Epithelial cell of esophagus (primary cell): Measurements from ENCODE around the gene NUDT16L1.

Source experiments
- DNase-seq: peaks from one replicate; pipeline ENCODE4 v3.0.0; 2010; ENCODE audit warnings: low read depth
- H3K4me3 ChIP-seq: 2 replicates; pipeline ENCODE4 v1.5.1; 2011; ENCODE audit warnings: mild to moderate bottlenecking, low read length, control low read depth
- TF ChIP-seq, protein P1 (sequence below): IDR thresholded peaks from 2 replicates; pipeline ENCODE4 v1.5.1; 2011; ENCODE audit warnings: low read depth, mild to moderate bottlenecking, low read length, control low read depth, inconsistent platforms; ENCODE audit not compliant: insufficient read depth; ENCODE audit errors: missing control alignments

The NUDT16L1 gene

DNA sequence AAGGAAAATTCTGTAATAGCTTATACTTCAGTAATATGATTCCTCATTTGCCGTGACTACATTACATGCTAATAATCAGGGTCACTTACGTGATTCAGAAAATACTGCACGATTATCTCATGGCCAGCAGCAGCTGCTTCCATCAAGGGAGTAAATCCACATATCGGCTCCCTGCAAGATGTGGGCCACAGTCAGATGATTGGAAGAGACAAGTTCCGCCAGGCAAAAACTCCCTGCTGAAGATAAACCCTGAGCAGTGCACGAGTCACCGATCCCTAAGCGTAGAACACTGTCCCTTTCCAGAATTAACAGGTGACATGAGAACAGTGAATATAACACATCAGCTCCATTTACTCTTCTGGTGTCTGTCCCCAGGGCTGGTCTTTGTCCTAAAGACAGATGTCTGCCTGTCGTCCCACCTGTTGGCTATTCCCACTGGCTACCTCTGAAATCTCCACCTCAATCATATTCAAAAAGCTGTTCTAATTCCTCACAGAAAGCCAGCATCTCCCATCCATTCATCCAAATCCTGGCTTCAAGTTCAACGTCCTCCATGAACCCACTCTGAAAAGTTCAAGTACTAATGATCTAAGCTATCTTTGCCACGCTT, 31.4 kb downstream of the NUDT16L1 start:
- TF ChIP-seq, protein P1, sequence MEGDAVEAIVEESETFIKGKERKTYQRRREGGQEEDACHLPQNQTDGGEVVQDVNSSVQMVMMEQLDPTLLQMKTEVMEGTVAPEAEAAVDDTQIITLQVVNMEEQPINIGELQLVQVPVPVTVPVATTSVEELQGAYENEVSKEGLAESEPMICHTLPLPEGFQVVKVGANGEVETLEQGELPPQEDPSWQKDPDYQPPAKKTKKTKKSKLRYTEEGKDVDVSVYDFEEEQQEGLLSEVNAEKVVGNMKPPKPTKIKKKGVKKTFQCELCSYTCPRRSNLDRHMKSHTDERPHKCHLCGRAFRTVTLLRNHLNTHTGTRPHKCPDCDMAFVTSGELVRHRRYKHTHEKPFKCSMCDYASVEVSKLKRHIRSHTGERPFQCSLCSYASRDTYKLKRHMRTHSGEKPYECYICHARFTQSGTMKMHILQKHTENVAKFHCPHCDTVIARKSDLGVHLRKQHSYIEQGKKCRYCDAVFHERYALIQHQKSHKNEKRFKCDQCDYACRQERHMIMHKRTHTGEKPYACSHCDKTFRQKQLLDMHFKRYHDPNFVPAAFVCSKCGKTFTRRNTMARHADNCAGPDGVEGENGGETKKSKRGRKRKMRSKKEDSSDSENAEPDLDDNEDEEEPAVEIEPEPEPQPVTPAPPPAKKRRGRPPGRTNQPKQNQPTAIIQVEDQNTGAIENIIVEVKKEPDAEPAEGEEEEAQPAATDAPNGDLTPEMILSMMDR = no peak
- H3K4me3 ChIP-seq = no peak overlapping the region
- no peak for DNase-seq

DNA sequence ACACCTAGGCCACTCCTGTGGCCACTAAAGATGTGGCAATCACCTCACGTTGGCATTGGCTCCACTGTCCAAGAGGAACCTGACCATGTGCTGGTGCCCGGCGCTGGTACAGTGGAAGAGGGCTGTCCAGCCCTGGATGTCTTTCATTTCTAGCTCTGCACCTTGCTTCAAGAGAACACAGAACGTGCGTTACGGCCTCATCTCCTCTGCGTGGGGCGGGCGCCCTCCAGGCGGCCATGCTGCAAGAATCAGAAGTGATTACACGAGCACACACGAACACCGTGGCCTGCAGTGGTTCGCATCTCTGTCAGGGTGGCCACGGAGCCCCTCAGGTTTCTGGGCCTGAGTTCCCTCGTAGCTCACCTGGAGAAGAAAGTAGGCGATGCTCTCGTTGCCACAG, 33.3 kb downstream of the NUDT16L1 start:
- DNase-seq = no peak
- TF ChIP-seq, protein P1 = no peak
- no peak overlapping the region for H3K4me3 ChIP-seq

DNA sequence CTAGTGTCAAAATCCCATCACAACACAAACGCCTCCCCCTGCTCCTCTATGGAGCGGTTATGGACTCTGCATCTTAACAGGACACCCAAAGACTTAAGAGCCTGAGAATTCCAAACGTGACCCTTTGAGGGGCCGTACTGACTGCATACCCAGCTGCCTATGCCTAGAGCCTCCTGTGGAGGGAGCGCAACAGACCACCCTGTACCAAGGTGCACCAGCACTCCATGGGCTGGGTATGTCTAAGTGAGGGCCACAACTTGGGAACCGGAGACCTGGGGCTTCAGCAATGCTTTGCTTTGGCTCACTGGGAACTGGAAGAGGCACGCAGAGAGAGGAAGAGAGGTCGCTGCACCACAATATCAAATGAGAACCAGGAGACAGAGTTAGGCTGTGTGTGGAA, 35.3 kb downstream of the NUDT16L1 start:
- TF ChIP-seq, protein P1 = no peak
- no peak overlapping the region for H3K4me3 ChIP-seq
- DNase-seq = no peak

DNA sequence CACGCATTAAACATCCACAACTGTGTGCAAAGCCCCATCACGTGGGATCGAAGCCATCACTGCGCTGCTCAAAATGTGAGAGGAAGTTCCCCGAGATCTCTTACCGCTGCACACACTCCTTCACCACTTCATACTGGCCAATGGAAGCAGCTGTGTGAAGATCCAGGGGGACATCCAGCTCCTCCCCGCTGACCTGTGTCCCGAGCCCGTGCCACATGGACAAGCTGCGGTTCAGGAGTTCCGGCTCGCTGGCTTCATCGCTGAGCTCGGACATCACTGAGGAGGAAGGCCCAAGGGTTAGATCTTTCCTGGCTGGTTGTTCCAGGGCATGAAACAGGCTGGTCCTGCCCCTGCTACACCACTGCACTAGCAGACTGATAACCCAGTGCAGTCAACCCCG, 36.5 kb downstream of the NUDT16L1 start:
- no peak overlapping the region for H3K4me3 ChIP-seq
- no peak for DNase-seq
- TF ChIP-seq, protein P1 = no peak

DNA sequence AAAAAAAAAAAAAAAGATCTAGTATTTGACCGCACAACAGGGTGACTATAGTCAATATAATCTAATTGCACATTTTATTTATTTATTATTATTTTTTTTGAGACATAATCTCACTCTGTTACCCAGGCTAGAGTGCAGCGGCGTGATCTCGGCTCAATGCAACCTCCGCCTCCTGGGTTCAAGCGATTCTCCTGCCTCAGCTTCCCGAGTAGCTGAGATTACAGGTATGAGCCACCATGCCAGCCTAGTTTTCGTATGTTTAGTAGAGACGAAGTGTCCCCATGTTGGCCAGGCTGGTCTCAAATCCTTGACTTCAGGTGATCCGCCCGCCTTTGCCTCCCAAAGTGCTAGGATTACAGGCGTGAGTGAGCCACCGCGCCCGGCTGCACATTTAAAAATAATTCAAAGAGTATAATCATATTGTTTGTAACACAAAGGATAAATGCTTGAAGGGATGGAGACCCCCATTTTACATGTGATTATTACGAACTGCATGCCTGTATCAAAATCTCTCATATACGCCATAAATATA, 39.9 kb downstream of the NUDT16L1 start:
- TF ChIP-seq, protein P1 = no peak
- DNase-seq = no peak
- H3K4me3 ChIP-seq = peak overlapping the region; percentile 84

DNA sequence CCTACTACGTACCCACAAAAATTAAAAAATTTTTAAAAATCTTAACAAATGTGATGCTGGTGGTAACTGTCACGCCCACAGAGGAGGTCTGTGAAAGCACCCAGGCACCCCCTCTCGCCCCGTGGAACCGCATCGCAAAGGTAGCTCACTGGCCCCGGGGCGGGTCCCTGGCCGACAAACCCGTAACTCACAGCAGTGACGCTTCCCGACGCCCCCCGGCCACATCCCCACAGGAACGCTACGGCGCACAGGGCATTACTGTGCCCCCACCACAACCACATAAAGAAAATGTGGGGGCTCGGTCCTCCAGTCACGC, 40.3 kb downstream of the NUDT16L1 start:
- peak overlapping the region; percentile 84 for H3K4me3 ChIP-seq
- TF ChIP-seq, protein P1 = no peak
- DNase-seq = peak; percentile 6
